ENCODE measurements around the gene SEMA7A.

SEMA7A gene

DNA sequence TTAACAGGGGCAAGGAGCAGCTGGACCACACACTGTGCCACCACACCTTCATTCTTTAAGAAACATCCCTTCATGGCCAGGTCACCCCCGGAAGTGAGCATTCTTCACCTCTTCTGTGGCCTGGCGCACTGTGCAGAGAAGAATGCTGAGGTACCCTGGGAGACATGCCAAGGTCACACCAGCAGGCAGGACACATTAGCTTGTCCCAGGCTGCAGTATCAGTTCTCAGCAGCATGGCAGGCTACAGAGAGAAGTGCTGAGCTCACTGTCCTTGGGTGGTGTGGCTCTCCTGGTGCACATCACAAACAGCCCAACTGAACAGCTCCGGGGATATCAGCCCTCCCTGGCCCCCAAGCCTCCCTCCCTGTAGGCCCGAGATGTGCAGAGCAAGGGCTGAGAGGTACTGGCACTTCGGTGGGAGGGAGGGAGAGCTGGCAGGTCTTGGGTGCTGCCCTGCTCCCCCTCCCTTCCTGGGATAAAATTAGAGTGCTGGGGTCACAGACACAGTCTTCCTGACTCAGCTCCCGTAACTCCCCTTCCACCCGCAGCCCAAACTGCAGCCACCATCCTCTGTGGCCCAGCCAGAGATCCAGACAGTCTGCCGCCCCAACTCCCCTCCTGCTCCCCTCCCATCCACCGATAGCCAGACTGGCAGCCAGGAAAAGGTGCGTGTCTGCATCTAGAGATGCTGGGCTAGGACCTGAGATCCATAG is 13.4 kb downstream of the SEMA7A start:
- ChIA-PET CTCF (interaction anchor here (0.9 to 2.1 kb wide), 9 partner anchors 9 to 37 kb away, joined by 3 to 10 read pairs (median 6); no protein-coding TSS in a partner anchor), POLR2A (no interaction called here)
- Histone ChIP-seq H3K4me1 (ENCODE audit: control extremely low read depth in 1 of 4, control insufficient read depth in 4 of 4, insufficient read depth in 4 of 4, low read length in 3 of 4) (peaks cover 0 to 58% (median 35%) of the 10 kb centered on the region in 4 experiments), H3K36me3 (ENCODE audit: control insufficient read depth in 4 of 4, insufficient read depth in 4 of 4, low read length in 3 of 4) (peaks cover 0 to 38% (median 22%) of the 10 kb centered on the region in 4 experiments), H3K27me3 (replicated peaks in 2 of 5; ENCODE audit: control insufficient read depth in 4 of 5, insufficient read depth in 5 of 5, low read length in 4 of 5) (no peaks in the 10 kb centered on the region), H3K9me3 (ENCODE audit: control extremely low read depth in 1 of 5, control insufficient read depth in 4 of 5, insufficient read depth in 2 of 5, low read depth in 1 of 5, low read length in 4 of 5) (no peaks in the 10 kb centered on the region), H3K27ac (ENCODE audit: insufficient read depth in 1 of 2, low read depth in 1 of 2, low read length in 2 of 2, poor library complexity in 1 of 2, severe bottlenecking in 2 of 2) (no peak overlapping the region), H3K4me3 (ENCODE audit: control insufficient read depth in 1 of 7, extremely low read depth in 1 of 7, insufficient read depth in 4 of 7, low read depth in 2 of 7, low read length in 6 of 7) (no peak overlapping the region)
- no peak for DNase-seq
- 80% methylated on average over 7 of the region's 10 CpGs for WGBS (ENCODE audit: insufficient coverage)

DNA sequence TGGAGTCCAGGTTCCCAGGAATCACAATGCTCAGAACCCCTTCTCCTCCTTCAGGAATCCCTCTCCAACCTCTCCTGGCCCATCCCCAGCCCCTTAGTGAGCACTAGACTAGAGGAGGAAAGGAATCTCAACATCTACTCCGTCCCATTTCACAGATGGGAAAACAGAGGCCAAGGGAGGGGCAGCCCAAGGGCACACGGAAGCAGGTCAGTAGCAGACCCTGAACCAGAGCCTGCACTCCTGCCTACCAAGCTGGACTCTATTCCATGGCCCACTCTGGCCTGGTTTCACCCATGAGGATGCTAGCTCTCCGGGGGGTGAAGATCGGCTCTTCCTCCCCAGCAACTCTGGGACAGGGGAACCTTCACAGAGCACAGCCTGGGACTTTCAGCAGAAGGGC is 14.3 kb downstream of the SEMA7A start:
- ChIA-PET POLR2A (no interaction called here), CTCF (interaction anchor here (0.9 to 2.1 kb wide), 10 partner anchors 8 to 36 kb away, joined by 3 to 10 read pairs (median 6); no protein-coding TSS in a partner anchor)
- peaks cover 0 to 64% (median 43%) of the 10 kb centered on the region in 4 experiments for H3K4me1 ChIP-seq (ENCODE audit: control extremely low read depth in 1 of 4, control insufficient read depth in 4 of 4, insufficient read depth in 4 of 4, low read length in 3 of 4)

DNA sequence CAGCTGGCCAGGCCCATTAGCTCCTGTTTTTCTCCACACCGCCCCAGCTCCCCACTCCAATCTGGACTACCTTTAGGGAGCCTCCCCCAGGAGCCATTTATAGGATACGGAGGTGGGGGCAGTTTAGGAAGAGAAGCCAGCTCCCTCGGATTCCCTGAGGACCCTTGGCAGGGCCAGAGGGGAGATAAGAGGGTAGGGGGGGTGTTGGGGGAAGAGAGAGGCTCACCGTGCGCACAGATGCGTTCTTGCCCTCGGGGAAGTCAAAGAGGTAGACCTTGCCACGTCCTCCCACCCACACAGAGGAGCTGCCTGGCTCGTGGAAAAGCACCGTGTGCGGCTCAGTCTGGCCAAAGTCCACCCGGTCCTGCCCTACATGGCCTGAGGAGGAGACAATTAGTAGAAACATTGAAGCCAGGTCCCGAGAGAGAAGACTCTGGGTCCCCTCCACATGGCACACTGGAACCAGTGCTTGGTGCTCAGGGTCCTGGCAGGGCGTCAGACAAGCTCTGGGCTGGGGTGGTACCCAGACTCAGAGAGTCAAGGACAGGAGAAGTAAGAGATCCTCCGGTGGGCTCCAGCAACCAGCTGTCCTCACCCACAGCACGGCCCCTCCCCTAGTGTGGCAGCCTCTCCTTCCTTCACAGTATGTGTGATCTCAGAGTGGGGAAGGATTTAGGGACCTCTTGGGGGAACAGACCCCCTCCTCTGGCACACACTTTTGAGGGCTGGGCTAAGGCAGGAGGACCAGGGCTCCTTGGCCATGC is 15.0 kb downstream of the SEMA7A start:
- H3K9me3 ChIP-seq (ENCODE audit: control extremely low read depth in 1 of 5, control insufficient read depth in 4 of 5, insufficient read depth in 2 of 5, low read depth in 1 of 5, low read length in 4 of 5): no peaks in the 10 kb centered on the region
- H3K27ac ChIP-seq (ENCODE audit: insufficient read depth in 1 of 2, low read depth in 1 of 2, low read length in 2 of 2, poor library complexity in 1 of 2, severe bottlenecking in 2 of 2): no peak overlapping the region
- H3K4me3 ChIP-seq (ENCODE audit: control insufficient read depth in 1 of 7, extremely low read depth in 1 of 7, insufficient read depth in 4 of 7, low read depth in 2 of 7, low read length in 6 of 7): no peak overlapping the region
- H3K4me1 ChIP-seq (ENCODE audit: control extremely low read depth in 1 of 4, control insufficient read depth in 4 of 4, insufficient read depth in 4 of 4, low read length in 3 of 4): peaks cover 0 to 59% (median 41%) of the 10 kb centered on the region in 4 experiments
- peaks cover under 1 to 54% (median 36%) of the 10 kb centered on the region in 4 experiments for H3K36me3 ChIP-seq (ENCODE audit: control insufficient read depth in 4 of 4, insufficient read depth in 4 of 4, low read length in 3 of 4)
- CTCF ChIA-PET: interaction anchor here (0.9 to 2.1 kb wide), 6 partner anchors 7 to 36 kb away, joined by 3 to 9 read pairs (median 5); no protein-coding TSS in a partner anchor
- H3K27me3 ChIP-seq (replicated peaks in 2 of 5; ENCODE audit: control insufficient read depth in 4 of 5, insufficient read depth in 5 of 5, low read length in 4 of 5): no peaks in the 10 kb centered on the region
- 97% methylated on average over 15 of the region's 16 CpGs for WGBS (ENCODE audit: insufficient coverage)
- no peak for DNase-seq
- POLR2A ChIA-PET: no interaction called here

More for the DNA sequence above, 14.3 kb downstream of the SEMA7A start:
- Histone ChIP-seq H3K9me3 (ENCODE audit: control extremely low read depth in 1 of 5, control insufficient read depth in 4 of 5, insufficient read depth in 2 of 5, low read depth in 1 of 5, low read length in 4 of 5) (no peaks in the 10 kb centered on the region), H3K27ac (ENCODE audit: insufficient read depth in 1 of 2, low read depth in 1 of 2, low read length in 2 of 2, poor library complexity in 1 of 2, severe bottlenecking in 2 of 2) (no peak overlapping the region), H3K4me3 (ENCODE audit: control insufficient read depth in 1 of 7, extremely low read depth in 1 of 7, insufficient read depth in 4 of 7, low read depth in 2 of 7, low read length in 6 of 7) (no peak overlapping the region), H3K36me3 (ENCODE audit: control insufficient read depth in 4 of 4, insufficient read depth in 4 of 4, low read length in 3 of 4) (peaks cover 0 to 47% (median 30%) of the 10 kb centered on the region in 4 experiments), H3K27me3 (replicated peaks in 2 of 5; ENCODE audit: control insufficient read depth in 4 of 5, insufficient read depth in 5 of 5, low read length in 4 of 5) (no peaks in the 10 kb centered on the region)
- DNase-seq: no peak
- WGBS (ENCODE audit: insufficient coverage): 93% methylated on average over 4 of the region's 4 CpGs

DNA sequence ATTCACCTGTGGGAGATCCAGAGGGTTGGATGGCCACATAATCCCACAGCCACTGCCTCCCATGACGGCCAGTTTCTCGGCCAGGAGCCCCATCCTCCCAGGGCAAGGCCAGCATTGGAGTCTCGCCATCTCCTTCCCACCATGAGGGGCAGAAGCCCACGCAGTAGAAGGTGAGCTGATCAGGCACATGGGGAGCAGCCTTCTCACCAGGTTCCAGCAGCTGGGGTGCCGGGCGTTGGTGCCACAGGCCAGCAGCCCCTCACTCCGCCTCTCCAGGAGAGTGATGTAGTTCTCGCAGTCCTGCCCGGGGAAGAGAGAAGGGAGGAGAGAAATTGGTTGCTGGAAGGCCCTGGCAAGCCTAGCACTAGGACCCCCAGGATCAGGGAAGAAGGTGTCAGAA is 16.1 kb downstream of the SEMA7A start:
- H3K9me3 ChIP-seq (ENCODE audit: control extremely low read depth in 1 of 5, control insufficient read depth in 4 of 5, insufficient read depth in 2 of 5, low read depth in 1 of 5, low read length in 4 of 5): no peaks in the 10 kb centered on the region
- no peak for DNase-seq
- POLR2A ChIA-PET: no interaction called here
- CTCF ChIA-PET: interaction anchor here (1.9 kb wide), 1 partner anchor 14 kb away, joined by 9 read pairs; no protein-coding TSS in a partner anchor
- H3K36me3 ChIP-seq (ENCODE audit: control insufficient read depth in 4 of 4, insufficient read depth in 4 of 4, low read length in 3 of 4): peaks cover 6 to 62% (median 44%) of the 10 kb centered on the region in 4 experiments
- H3K4me3 ChIP-seq (ENCODE audit: control insufficient read depth in 1 of 7, extremely low read depth in 1 of 7, insufficient read depth in 4 of 7, low read depth in 2 of 7, low read length in 6 of 7): no peak overlapping the region
- H3K27me3 ChIP-seq (replicated peaks in 2 of 5; ENCODE audit: control insufficient read depth in 4 of 5, insufficient read depth in 5 of 5, low read length in 4 of 5): no peaks in the 10 kb centered on the region
- no peak overlapping the region for H3K27ac ChIP-seq (ENCODE audit: insufficient read depth in 1 of 2, low read depth in 1 of 2, low read length in 2 of 2, poor library complexity in 1 of 2, severe bottlenecking in 2 of 2)
- peaks cover 0 to 48% (median 32%) of the 10 kb centered on the region in 4 experiments for H3K4me1 ChIP-seq (ENCODE audit: control extremely low read depth in 1 of 4, control insufficient read depth in 4 of 4, insufficient read depth in 4 of 4, low read length in 3 of 4)
- whole genome bisulfite sequencing (ENCODE audit: insufficient coverage): 96% methylated on average over 9 of the region's 9 CpGs

DNA sequence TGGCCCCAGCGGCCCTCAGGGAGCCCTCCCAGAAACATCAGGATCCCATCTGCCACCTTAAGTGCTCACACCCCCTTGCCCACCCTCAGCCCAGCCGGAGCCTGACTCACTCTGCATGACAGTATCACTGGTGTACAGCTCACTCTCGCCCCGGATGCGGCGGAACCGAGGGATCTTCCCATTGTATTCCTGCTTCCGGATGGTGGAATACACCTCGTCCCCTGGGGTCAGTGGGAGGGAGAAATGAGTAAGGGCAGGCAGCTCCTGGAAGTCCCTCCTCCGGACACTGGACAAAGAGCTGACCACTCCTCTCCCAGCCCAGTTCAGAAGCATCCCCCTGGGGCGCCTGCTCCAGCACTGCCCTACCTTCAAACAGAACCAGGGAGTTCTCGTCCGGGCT is 16.5 kb downstream of the SEMA7A start:
- DNase-seq: no peak
- Histone ChIP-seq H3K9me3 (ENCODE audit: control extremely low read depth in 1 of 5, control insufficient read depth in 4 of 5, insufficient read depth in 2 of 5, low read depth in 1 of 5, low read length in 4 of 5) (no peaks in the 10 kb centered on the region), H3K4me3 (ENCODE audit: control insufficient read depth in 1 of 7, extremely low read depth in 1 of 7, insufficient read depth in 4 of 7, low read depth in 2 of 7, low read length in 6 of 7) (no peak overlapping the region), H3K4me1 (ENCODE audit: control extremely low read depth in 1 of 4, control insufficient read depth in 4 of 4, insufficient read depth in 4 of 4, low read length in 3 of 4) (peaks cover 0 to 45% (median 27%) of the 10 kb centered on the region in 4 experiments), H3K36me3 (ENCODE audit: control insufficient read depth in 4 of 4, insufficient read depth in 4 of 4, low read length in 3 of 4) (peaks cover 6 to 62% (median 45%) of the 10 kb centered on the region in 4 experiments), H3K27ac (ENCODE audit: insufficient read depth in 1 of 2, low read depth in 1 of 2, low read length in 2 of 2, poor library complexity in 1 of 2, severe bottlenecking in 2 of 2) (no peak overlapping the region), H3K27me3 (replicated peaks in 2 of 5; ENCODE audit: control insufficient read depth in 4 of 5, insufficient read depth in 5 of 5, low read length in 4 of 5) (no peaks in the 10 kb centered on the region)
- 98% methylated on average over 10 of the region's 13 CpGs for WGBS (ENCODE audit: insufficient coverage)
- POLR2A ChIA-PET: no interaction called here
- CTCF ChIA-PET: no interaction called here

DNA sequence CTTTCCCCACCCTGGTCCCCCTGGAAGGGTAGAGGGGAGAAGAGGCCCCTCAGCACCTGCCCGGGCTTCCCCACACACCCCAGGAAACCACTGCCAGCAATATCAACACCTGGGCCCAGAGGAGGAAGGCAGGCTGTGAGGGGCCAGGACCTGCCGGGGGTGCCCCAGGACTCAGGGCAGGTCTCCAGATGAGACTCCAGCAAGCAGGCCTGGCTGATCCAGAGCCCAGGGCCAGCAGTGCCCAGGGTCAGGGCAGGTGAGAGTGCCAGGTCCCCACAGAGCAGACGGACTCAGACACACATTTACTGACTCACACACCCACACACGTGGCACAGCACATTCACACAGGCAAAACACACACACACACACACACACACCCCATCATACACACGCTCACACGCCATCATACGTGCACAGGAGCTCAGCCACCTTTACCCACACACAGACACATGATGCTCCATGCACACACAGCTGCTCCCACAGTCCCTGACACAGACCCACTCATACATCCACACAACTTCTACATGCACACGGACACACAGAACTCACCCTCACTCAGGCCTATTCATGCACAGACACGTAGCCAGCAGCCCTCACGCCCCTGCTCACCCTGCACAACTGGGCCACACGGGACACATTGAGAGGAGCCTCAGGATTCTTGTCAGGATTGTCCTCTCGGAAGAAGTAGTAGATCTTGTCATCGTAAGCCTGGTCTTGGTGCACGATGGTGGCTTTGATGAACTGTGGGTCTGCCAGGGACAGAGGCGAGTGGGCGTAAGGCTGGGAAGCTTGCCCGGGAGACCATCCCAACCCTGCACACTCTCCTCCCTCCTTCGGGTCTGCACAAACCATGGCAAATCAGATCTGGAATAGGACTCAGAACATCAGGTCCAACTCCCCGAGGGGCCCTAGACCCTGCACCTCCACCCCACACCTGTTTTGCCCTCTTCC is 17.5 kb downstream of the SEMA7A start:
- no peak overlapping the region for H3K27ac ChIP-seq (ENCODE audit: insufficient read depth in 1 of 2, low read depth in 1 of 2, low read length in 2 of 2, poor library complexity in 1 of 2, severe bottlenecking in 2 of 2)
- CTCF ChIA-PET: no interaction called here
- DNase-seq: no peak
- H3K36me3 ChIP-seq (ENCODE audit: control insufficient read depth in 4 of 4, insufficient read depth in 4 of 4, low read length in 3 of 4): peaks cover 6 to 70% (median 53%) of the 10 kb centered on the region in 4 experiments
- H3K4me3 ChIP-seq (ENCODE audit: control insufficient read depth in 1 of 7, extremely low read depth in 1 of 7, insufficient read depth in 4 of 7, low read depth in 2 of 7, low read length in 6 of 7): no peak overlapping the region
- no peaks in the 10 kb centered on the region for H3K27me3 ChIP-seq (replicated peaks in 2 of 5; ENCODE audit: control insufficient read depth in 4 of 5, insufficient read depth in 5 of 5, low read length in 4 of 5)
- peaks cover 0 to 35% (median 25%) of the 10 kb centered on the region in 4 experiments for H3K4me1 ChIP-seq (ENCODE audit: control extremely low read depth in 1 of 4, control insufficient read depth in 4 of 4, insufficient read depth in 4 of 4, low read length in 3 of 4)
- H3K9me3 ChIP-seq (ENCODE audit: control extremely low read depth in 1 of 5, control insufficient read depth in 4 of 5, insufficient read depth in 2 of 5, low read depth in 1 of 5, low read length in 4 of 5): no peaks in the 10 kb centered on the region
- 95% methylated on average over 14 of the region's 19 CpGs for WGBS (ENCODE audit: insufficient coverage)
- POLR2A ChIA-PET: no interaction called here
